GM12878 (cell line): Measurements from ENCODE around the gene ANAPC10. TPM values are rescaled to one million over a fixed set of nuclear protein-coding genes. Genes with fewer than 3 reads are reported as not detected.

Experiments used
- BACH1 ChIP-seq: fragments of 450-650 bp; IDR thresholded peaks from 2 replicates; pipeline ENCODE4 v1.6.1; 2017; ENCODE audit warnings: mild to moderate bottlenecking, borderline replicate concordance
- ESRRA ChIP-seq: IDR thresholded peaks from 2 replicates; pipeline ENCODE4 v1.6.1; 2012; ENCODE audit warnings: mild to moderate bottlenecking, low read length, improper control_type of control experiment
- GABPA ChIP-seq: IDR thresholded peaks from 2 replicates; pipeline ENCODE4 v1.6.1; 2014; ENCODE audit warnings: antibody characterized with exemption, low read depth, mild to moderate bottlenecking, inconsistent platforms
- HDAC6 ChIP-seq: fragments of 200-600 bp; sonication (generic); IDR thresholded peaks from one replicate; pipeline ENCODE4 v1.8.0; 2017; ENCODE audit warnings: antibody characterized with exemption; ENCODE audit not compliant: unreplicated experiment
- KDM1A ChIP-seq: fragments of 200-600 bp; sonication (generic); IDR thresholded peaks from 2 replicates; pipeline ENCODE4 v1.6.1; 2016; ENCODE audit warnings: borderline replicate concordance
- MEF2A ChIP-seq: IDR thresholded peaks from 2 replicates; pipeline ENCODE4 v1.6.1; 2011; ENCODE audit warnings: low read depth, mild to moderate bottlenecking, low read length, moderate library complexity; ENCODE audit not compliant: insufficient read depth
- MTA3 ChIP-seq: IDR thresholded peaks from 2 replicates; pipeline ENCODE4 v1.6.1; 2012; ENCODE audit warnings: low read length, inconsistent platforms, borderline replicate concordance
- NFYA ChIP-seq: IDR thresholded peaks from 2 replicates; pipeline ENCODE4 v1.6.1; 2011; ENCODE audit warnings: low read depth, mild to moderate bottlenecking, low read length, improper control_type of control experiment, borderline replicate concordance
- PAX8 ChIP-seq: fragments of 450-650 bp; IDR thresholded peaks from 2 replicates; pipeline ENCODE4 v1.6.1; 2017; ENCODE audit warnings: mild to moderate bottlenecking, moderate library complexity
- PBX3 ChIP-seq: IDR thresholded peaks from 2 replicates; pipeline ENCODE4 v1.6.1; 2011; ENCODE audit warnings: mild to moderate bottlenecking, low read depth, low read length, moderate library complexity; ENCODE audit not compliant: insufficient replicate concordance
- REST ChIP-seq: IDR thresholded peaks from 2 replicates; pipeline ENCODE4 v1.6.1; 2012; ENCODE audit warnings: mild to moderate bottlenecking, low read depth, low read length
- RUNX3 ChIP-seq: IDR thresholded peaks from 2 replicates; pipeline ENCODE4 v1.6.1; 2012; ENCODE audit warnings: low read length, inconsistent platforms
- SMAD5 ChIP-seq: IDR thresholded peaks from 2 replicates; pipeline ENCODE4 v1.6.1; 2016; ENCODE audit warnings: antibody characterized with exemption, low read depth
- SREBF1 ChIP-seq: IDR thresholded peaks from 2 replicates; pipeline ENCODE4 v1.6.1; 2012; ENCODE audit warnings: mild to moderate bottlenecking, low read length
- STAT1 ChIP-seq: fragments of 450-650 bp; conservative IDR thresholded peaks from 2 replicates; pipeline ENCODE4 v1.6.1; 2014; ENCODE audit warnings: antibody characterized with exemption, mild to moderate bottlenecking
- YBX1 ChIP-seq: fragments of 450-650 bp; IDR thresholded peaks from 2 replicates; pipeline ENCODE4 v1.6.1; 2016; ENCODE audit warnings: antibody characterized with exemption
- ZBTB33 ChIP-seq: fragments of 450-650 bp; IDR thresholded peaks from 2 replicates; pipeline ENCODE4 v1.6.1; 2017; ENCODE audit warnings: mild to moderate bottlenecking
- ZNF24 ChIP-seq: fragments of 450-650 bp; IDR thresholded peaks from 2 replicates; pipeline ENCODE4 v1.6.1; 2017; ENCODE audit warnings: antibody characterized with exemption, mild to moderate bottlenecking
- ZNF274 ChIP-seq: IDR thresholded peaks from one replicate; pipeline ENCODE4 v1.8.0; 2011; ENCODE audit not compliant: insufficient read length, insufficient read depth
- ZNF622 ChIP-seq: fragments of 450-650 bp; IDR thresholded peaks from 2 replicates; pipeline ENCODE4 v1.6.1; 2017; ENCODE audit warnings: mild to moderate bottlenecking, inconsistent platforms
- polyA plus RNA-seq, 11 experiments: library from polyadenylated mRNA; depleted of rRNA in 4 of 11; unstranded in 6 of 11; stranded (reverse) in 5 of 11; fragments of >200 nt; fragmentation: Nextera tagmentation in 4 of 11; fragmentation: Illumina TruSeq in 1 of 11; extraction: Ambion mirVana in 4 of 11; extraction: Trizol in 1 of 11; gene quantifications; 1 replicate in 1 of 11; 2 replicates in 10 of 11; pipeline versions ENCODE4 v1.2.1 to v1.2.3, GENCODE V29; 2011 to 2016; ENCODE audit warnings: inconsistent platforms in 2 of 11, missing spikeins in 2 of 11, low read depth in 1 of 11
- total RNA-seq, 4 experiments: library from RNA; depleted of rRNA in 3 of 4; stranded (reverse); fragments of >200 nt in 3 of 4; fragmentation: Illumina TruSeq in 1 of 4; extraction: Trizol in 1 of 4; gene quantifications; 2 replicates each; pipeline versions ENCODE4 v1.2.1 to v1.2.3, GENCODE V29; 2013 to 2021

Gene ANAPC10
- total and polyA plus RNA-seq, 10 of the 15 experiments (the other 5 are each of a cell fraction or from before 2014, with no cell fraction given) = 23.8 to 73.7 (median 48.5) TPM

- TF ChIP-seq BACH1 = no peak; the same call in 1 of the 2 replicates
- peak; percentile 39; the same call in 1 of the 2 replicates for TF ChIP-seq PAX8
- 0 out of 2 replicates have a peak, but pooled peaks have one; percentile 66 for TF ChIP-seq ESRRA
- no peak for TF ChIP-seq NFYA
- no peak for TF ChIP-seq STAT1
- TF ChIP-seq ZNF24 = no peak
- no peak for TF ChIP-seq KDM1A
- peak; percentile 18; the same call in 1 of the 2 replicates for TF ChIP-seq GABPA
- no peak for TF ChIP-seq ZNF622
- no peak for TF ChIP-seq YBX1
- peak; percentile 61 for TF ChIP-seq SREBF1
- TF ChIP-seq ZNF274 = no peak
- TF ChIP-seq ZBTB33 = no peak
- no peak for TF ChIP-seq MEF2A
- TF ChIP-seq PBX3 = no peak
- TF ChIP-seq RUNX3 = peak; percentile 30
- no peak for TF ChIP-seq REST
- no peak for TF ChIP-seq HDAC6
- TF ChIP-seq SMAD5 = peak; percentile 77; the same call in 1 of the 2 replicates
- TF ChIP-seq MTA3 = 0 out of 2 replicates have a peak, but pooled peaks have one; percentile 46
Observed at GRCh38 chr4:145097821-145098674, at the start of gene ANAPC10, which contains the start of gene ABCE1 (continued).
